IMR-90 (cell line): Measurements from ENCODE around the gene INPPL1.

ENCODE experiments used
- CEBPB ChIP-seq: IDR thresholded peaks from 2 replicates; pipeline ENCODE4 v1.6.1; 2012; ENCODE audit warnings: low read depth, low read length, improper control_type of control experiment
- CTCF ChIP-seq: conservative IDR thresholded peaks from 2 replicates; pipeline ENCODE4 v1.5.1; 2012; ENCODE audit warnings: mild to moderate bottlenecking, low read depth, low read length, improper control_type of control experiment
- FOS ChIP-seq: fragments of 150-350 bp; IDR thresholded peaks from 2 replicates; pipeline ENCODE4 v1.6.1; 2016; ENCODE audit warnings: low read depth, low read length
- POLR2A ChIP-seq: IDR thresholded peaks from 2 replicates; pipeline ENCODE4 v1.6.1; 2012; ENCODE audit warnings: mild to moderate bottlenecking, low read depth, low read length
- SMC3 ChIP-seq: fragments of 150-350 bp; IDR thresholded peaks from 2 replicates; pipeline ENCODE4 v1.6.1; 2016; ENCODE audit warnings: low read depth, mild to moderate bottlenecking, antibody characterized with exemption, low read length, moderate library complexity

DNA sequence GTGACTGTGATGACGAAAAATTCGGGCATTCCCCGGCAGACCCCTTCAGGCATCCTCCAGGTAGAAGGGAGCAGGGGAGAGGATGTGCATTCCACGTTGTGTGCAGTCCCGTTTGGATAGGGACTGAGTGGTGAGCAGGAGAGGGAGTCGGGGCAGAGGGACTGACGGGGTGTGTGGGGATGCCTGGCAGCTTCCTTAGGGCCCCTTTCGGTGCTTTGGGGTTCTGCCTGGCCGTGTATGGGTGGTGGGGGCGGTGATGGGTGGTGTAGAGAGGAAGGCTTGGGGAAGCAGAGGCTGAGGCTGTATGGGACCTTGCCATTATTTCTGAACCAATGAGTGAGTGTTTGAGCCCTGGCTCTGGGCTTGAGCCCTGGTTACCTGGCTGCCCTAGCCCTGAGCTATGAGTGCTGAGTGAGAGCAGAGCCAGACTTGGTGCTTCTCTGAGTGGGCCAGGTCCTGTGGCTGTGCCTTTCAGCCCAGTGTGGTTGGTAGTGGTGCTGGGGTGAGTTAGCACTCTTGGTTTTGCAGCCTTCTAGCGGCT, 914 bp downstream of the INPPL1 start:
- TF ChIP-seq FOS: no peak
- TF ChIP-seq CTCF: no peak
- TF ChIP-seq POLR2A: no peak
- TF ChIP-seq SMC3: no peak
- TF ChIP-seq CEBPB: no peak
